LNCAP (cell line): ENCODE measurements around the gene TAL1.
A peak's percentile ranks its signal among the peaks of the same experiment; 100 is the strongest.

Experiments
- CTCF ChIP-seq: fragments of 450-650 bp; IDR thresholded peaks from 2 replicates; pipeline ENCODE4 v1.5.1; 2017; ENCODE audit warnings: mild to moderate bottlenecking

Gene TAL1

DNA sequence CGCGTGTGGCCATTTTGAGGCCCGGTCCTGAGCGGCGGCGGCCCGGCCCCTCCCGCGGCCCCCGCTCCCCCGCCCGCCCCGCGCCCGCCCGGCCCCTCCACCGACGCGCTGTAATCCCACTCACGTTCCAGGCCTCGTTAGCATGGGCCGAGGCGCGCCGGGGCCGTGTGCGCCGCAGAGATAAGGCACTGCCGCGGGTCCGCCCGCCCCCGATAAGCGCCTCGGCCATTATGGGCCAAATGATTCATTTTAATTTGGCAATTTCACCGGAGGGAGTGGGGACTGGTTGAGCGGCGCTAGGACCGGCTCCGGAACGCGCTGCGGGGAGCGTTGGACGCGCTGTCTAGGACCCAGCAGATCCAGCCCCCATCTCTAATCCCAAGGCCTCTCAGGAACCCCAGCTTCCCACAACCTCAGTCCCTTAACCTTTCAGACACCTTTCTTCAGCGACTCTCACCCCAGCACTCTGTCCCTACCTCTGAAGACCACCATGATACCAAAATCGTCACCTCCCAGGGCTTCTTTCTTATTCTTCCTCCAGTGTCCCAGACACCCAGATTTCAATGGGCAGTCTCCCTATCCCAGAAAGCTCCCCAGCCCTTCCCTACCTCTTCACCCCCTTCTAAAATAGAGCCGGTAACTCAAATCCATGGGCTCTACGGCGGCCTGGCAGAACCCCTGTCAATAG is at the start of gene TAL1:
Gene TAL1 (minus strand): TSS at position 39 of the 688 bp plus-strand sequence. CDS start 6,337 bp downstream, outside the sequence.
- TF ChIP-seq CTCF: no peak

- TF ChIP-seq CTCF: no peak
Observed at GRCh38 chr1:47280142-47280541, 48.1 kb upstream of the TAL1 start.

DNA sequence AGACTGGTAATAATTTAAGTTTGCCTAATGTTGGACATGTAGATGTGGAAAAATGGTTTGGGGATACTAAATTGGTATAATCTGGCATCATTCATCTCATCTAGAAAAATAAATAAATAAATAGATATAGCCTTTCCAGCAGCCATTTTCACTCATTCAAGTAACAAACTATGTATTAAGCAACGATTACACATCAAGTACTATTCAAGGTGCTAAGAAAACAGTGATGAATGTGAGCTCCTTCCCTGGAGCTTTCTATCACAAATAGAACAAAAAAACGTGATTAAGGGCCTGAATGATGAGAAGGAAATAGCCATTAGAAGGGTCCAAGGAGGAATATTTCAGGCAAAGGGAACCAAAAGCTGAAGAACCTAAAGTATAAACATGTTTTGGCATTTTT is 44.8 kb upstream of the TAL1 start:
- no peak for TF ChIP-seq CTCF

- TF ChIP-seq CTCF: peak; percentile 74
Observed at GRCh38 chr1:47262787-47263413, 30.9 kb upstream of the TAL1 start.

- no peak for TF ChIP-seq CTCF
Observed at GRCh38 chr1:47257224-47257623, 25.2 kb upstream of the TAL1 start.

DNA sequence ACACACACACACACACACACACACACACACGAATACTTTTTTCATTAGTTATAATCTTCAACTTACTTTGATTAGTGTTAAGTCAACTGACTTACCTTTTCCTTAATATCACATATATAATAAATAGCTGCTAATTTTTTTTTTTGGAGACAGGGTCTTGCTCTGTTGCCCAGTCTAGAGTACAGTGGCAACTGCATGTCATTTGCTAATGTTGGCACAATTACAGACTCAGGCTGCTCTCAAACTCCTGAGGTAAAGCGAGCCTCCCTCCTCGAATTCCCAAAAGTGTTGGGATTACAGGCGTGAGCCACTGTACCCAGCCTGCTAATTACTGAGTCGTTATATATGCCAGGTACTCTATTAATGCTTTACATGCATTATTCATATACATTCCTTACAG is 20.8 kb upstream of the TAL1 start:
- TF ChIP-seq CTCF: no peak

DNA sequence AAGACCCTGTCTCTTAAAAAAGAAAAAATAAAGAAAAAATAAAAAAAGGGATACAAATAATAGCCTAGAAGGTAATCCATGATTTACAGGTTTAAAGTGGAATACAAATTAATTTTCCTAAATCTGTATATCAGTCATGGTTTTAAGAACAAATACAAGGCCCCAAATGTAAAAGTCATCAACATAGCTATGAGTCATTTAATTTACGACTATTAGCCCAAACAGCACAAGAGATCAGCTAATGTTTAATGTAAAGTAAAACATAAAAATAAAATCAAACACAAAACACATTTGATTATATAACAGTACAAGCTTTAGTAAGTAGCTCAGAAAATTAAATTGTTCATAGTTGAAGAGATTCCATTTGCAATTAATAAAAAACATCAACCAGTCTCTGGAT is 20.3 kb upstream of the TAL1 start:
- no peak for TF ChIP-seq CTCF
